ENCODE results near the gene WWP2. TPM values are rescaled to one million over a fixed set of nuclear protein-coding genes. Genes with fewer than 3 reads are reported as not detected.

The WWP2 gene
- total RNA-seq, 1 donor: 28.5 TPM

- H3K4me3 ChIP-seq (ENCODE audit: low read depth, low read length): no peak overlapping the region
- TF ChIP-seq CTCF (IDR thresholded peaks at IDR 0.05; ENCODE audit: insufficient read depth, low read depth, low read length): no peak
- DNase-seq (ENCODE audit: low read depth): no peak
These were observed 127.3 kb downstream of the WWP2 start for GRCh38 chr16:69889295-69889964.

GRCh38 chr16:69890114-69890891, 128.2 kb downstream of the WWP2 start:
- H3K4me3 ChIP-seq (ENCODE audit: low read depth, low read length): no peak overlapping the region
- DNase-seq (ENCODE audit: low read depth): peak; percentile 80
- no peak for TF ChIP-seq CTCF (IDR thresholded peaks at IDR 0.05; ENCODE audit: insufficient read depth, low read depth, low read length)

- TF ChIP-seq CTCF (IDR thresholded peaks at IDR 0.05; ENCODE audit: insufficient read depth, low read depth, low read length): no peak
- no peak overlapping the region for H3K4me3 ChIP-seq (ENCODE audit: low read depth, low read length)
- no peak for DNase-seq (ENCODE audit: low read depth)
These were observed 128.8 kb downstream of the WWP2 start for GRCh38 chr16:69890892-69891282.

- no peak overlapping the region for H3K4me3 ChIP-seq (ENCODE audit: low read depth, low read length)
- no peak for TF ChIP-seq CTCF (IDR thresholded peaks at IDR 0.05; ENCODE audit: insufficient read depth, low read depth, low read length)
- DNase-seq (ENCODE audit: low read depth): no peak
These were observed 130.2 kb downstream of the WWP2 start for GRCh38 chr16:69892378-69892777.

- H3K4me3 ChIP-seq (ENCODE audit: low read depth, low read length): no peak overlapping the region
- TF ChIP-seq CTCF (IDR thresholded peaks at IDR 0.05; ENCODE audit: insufficient read depth, low read depth, low read length): no peak
- no peak for DNase-seq (ENCODE audit: low read depth)
These were observed 131.0 kb downstream of the WWP2 start for GRCh38 chr16:69893106-69893505.

GRCh38 chr16:69894676-69895075, 132.5 kb downstream of the WWP2 start:
- H3K4me3 ChIP-seq (ENCODE audit: low read depth, low read length): no peak overlapping the region
- TF ChIP-seq CTCF (IDR thresholded peaks at IDR 0.05; ENCODE audit: insufficient read depth, low read depth, low read length): no peak
- no peak for DNase-seq (ENCODE audit: low read depth)
